ENCODE measurements around the gene DIP2B. TPM values are rescaled to one million over a fixed set of nuclear protein-coding genes. Genes with fewer than 3 reads are reported as not detected.

The DIP2B gene
- total RNA-seq, 1 donor from 2014 or later: 28.6 TPM

- no peak overlapping the region for H3K27ac ChIP-seq
- no peaks in the 10 kb centered on the region for H3K27me3 ChIP-seq
Measured at GRCh38 chr12:50662116-50662510, 157.3 kb downstream of the DIP2B start.

GRCh38 chr12:50665170-50665569, 160.4 kb downstream of the DIP2B start:
- ATAC-seq (no peak), DNase-seq (no peak)
- Histone ChIP-seq H3K4me3 (no peak overlapping the region), H3K4me1 (no peaks in the 10 kb centered on the region), H3K27ac (no peak overlapping the region), H3K9me3 (no peaks in the 10 kb centered on the region), H3K36me3 (peaks cover 22% of the 10 kb centered on the region), H3K27me3 (no peaks in the 10 kb centered on the region)
- intact Hi-C loops (cut with DNase I): no loop called here
- TF ChIP-seq CTCF (IDR thresholded peaks at IDR 0.05): no peak

More at GRCh38 chr12:50662116-50662510, 157.3 kb downstream of the DIP2B start:
- no peak overlapping the region for H3K4me3 ChIP-seq
- no peaks in the 10 kb centered on the region for H3K4me1 ChIP-seq
- ATAC-seq (no peak), DNase-seq (no peak)
- H3K36me3 ChIP-seq: peaks cover 23% of the 10 kb centered on the region
- TF ChIP-seq CTCF (IDR thresholded peaks at IDR 0.05): no peak
- H3K9me3 ChIP-seq: no peaks in the 10 kb centered on the region
- intact Hi-C loops (cut with DNase I): no loop called here

DNA sequence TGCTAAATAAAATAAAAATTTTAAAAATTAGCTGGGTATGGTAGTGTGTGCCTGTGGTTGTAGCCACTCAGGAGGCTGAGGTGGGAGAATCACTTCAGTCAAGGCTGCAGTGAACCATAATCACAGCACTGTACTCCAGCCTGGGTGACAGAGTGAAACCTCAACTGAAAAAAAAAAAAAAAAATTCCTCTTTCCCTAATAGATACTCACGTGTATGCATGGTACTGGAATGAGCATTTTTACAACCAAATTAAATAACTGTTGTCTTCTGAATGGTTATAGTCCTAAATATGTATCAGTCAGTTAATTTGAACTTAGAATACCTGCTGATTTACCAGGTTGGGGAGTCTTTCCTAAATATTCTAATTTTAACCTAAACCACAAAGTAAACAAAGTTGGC, 160.8 kb downstream of the DIP2B start:
- no peaks in the 10 kb centered on the region for H3K9me3 ChIP-seq
- ATAC-seq: no peak
- peaks cover 18% of the 10 kb centered on the region for H3K36me3 ChIP-seq
- H3K27ac ChIP-seq: no peak overlapping the region
- no peak for TF ChIP-seq CTCF (IDR thresholded peaks at IDR 0.05)
- H3K27me3 ChIP-seq: no peaks in the 10 kb centered on the region
- intact Hi-C loops (cut with DNase I): no loop called here
- H3K4me1 ChIP-seq: no peaks in the 10 kb centered on the region
- no peak for DNase-seq
- no peak overlapping the region for H3K4me3 ChIP-seq

- Histone ChIP-seq H3K4me3 (no peak overlapping the region), H3K27me3 (no peaks in the 10 kb centered on the region), H3K4me1 (no peaks in the 10 kb centered on the region), H3K27ac (no peak overlapping the region), H3K9me3 (no peaks in the 10 kb centered on the region), H3K36me3 (peaks cover 16% of the 10 kb centered on the region)
- ATAC-seq (no peak), DNase-seq (no peak)
- no peak for TF ChIP-seq CTCF (IDR thresholded peaks at IDR 0.05)
- intact Hi-C loops (cut with DNase I): no loop called here
Measured at GRCh38 chr12:50666023-50666422, 161.2 kb downstream of the DIP2B start.

DNA sequence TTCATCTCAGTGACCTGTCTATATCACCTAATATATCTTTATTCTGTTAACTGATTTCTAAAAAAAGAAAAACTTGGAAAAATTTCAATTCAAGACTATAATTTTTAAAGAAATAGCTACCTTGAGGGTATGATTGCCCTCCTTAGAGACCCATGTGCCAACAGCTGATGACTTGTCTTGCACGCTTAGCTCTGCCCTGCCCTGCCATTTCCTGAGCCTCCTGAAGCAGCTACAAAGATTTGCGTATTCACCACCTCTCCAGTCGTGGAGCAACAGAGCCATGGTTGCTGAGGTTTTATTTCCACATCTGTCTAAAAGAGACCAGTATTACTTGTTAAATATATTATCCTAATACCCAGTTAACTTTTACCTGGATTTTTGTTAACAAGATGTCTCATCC, 167.4 kb downstream of the DIP2B start:
- Histone ChIP-seq H3K27me3 (no peaks in the 10 kb centered on the region), H3K4me3 (no peak overlapping the region), H3K27ac (no peak overlapping the region), H3K4me1 (no peaks in the 10 kb centered on the region), H3K9me3 (no peaks in the 10 kb centered on the region), H3K36me3 (peaks cover 45% of the 10 kb centered on the region)
- no peak for ATAC-seq
- no peak for DNase-seq
- TF ChIP-seq CTCF (IDR thresholded peaks at IDR 0.05): no peak
- intact Hi-C loops (cut with DNase I): no loop called here

GRCh38 chr12:50676756-50677155, 172.0 kb downstream of the DIP2B start:
- intact Hi-C loops (cut with DNase I): no loop called here
- TF ChIP-seq CTCF (IDR thresholded peaks at IDR 0.05): no peak

More at GRCh38 chr12:50676756-50677155, 172.0 kb downstream of the DIP2B start:
- H3K4me3 ChIP-seq: no peak overlapping the region
- ATAC-seq: no peak
- H3K4me1 ChIP-seq: no peaks in the 10 kb centered on the region
- DNase-seq: no peak
- H3K27ac ChIP-seq: no peak overlapping the region
- H3K9me3 ChIP-seq: no peaks in the 10 kb centered on the region
- H3K27me3 ChIP-seq: no peaks in the 10 kb centered on the region
- peaks cover 70% of the 10 kb centered on the region for H3K36me3 ChIP-seq
